Trophoblast cell (in vitro differentiated cells and primary cell): ENCODE data around the gene CHODL.

ENCODE experiments used
- DNase-seq, 2 donors: peaks; one replicate each; pipeline ENCODE4 v3.0.0-alpha.2; 2016
- H2AFZ ChIP-seq: 2 replicates; pipeline ENCODE4 v1.6.1; 2013; ENCODE audit warnings: low read length, moderate library complexity, mild to moderate bottlenecking; ENCODE audit not compliant: insufficient read depth, poor library complexity
- H2AK5ac ChIP-seq: 2 replicates; pipeline ENCODE4 v1.6.1; 2013; ENCODE audit warnings: mild to moderate bottlenecking, low read length
- H2BK120ac ChIP-seq: 2 replicates; pipeline ENCODE4 v1.6.1; 2013; ENCODE audit warnings: low read length, mild to moderate bottlenecking, moderate library complexity; ENCODE audit not compliant: insufficient read depth, poor library complexity
- H2BK12ac ChIP-seq: 2 replicates; pipeline ENCODE4 v1.6.1; 2013; ENCODE audit warnings: mild to moderate bottlenecking, low read length, moderate library complexity
- H2BK5ac ChIP-seq: 2 replicates; pipeline ENCODE4 v1.6.1; 2013; ENCODE audit warnings: low read length, low read depth, moderate library complexity, mild to moderate bottlenecking; ENCODE audit not compliant: poor library complexity
- H3K14ac ChIP-seq: 2 replicates; pipeline ENCODE4 v1.6.1; 2013; ENCODE audit warnings: mild to moderate bottlenecking, low read length
- H3K18ac ChIP-seq: 2 replicates; pipeline ENCODE4 v1.6.1; 2013; ENCODE audit warnings: mild to moderate bottlenecking, low read length
- H3K23ac ChIP-seq: 2 replicates; pipeline ENCODE4 v1.6.1; 2013; ENCODE audit warnings: low read length
- H3K27ac ChIP-seq: 2 replicates; pipeline ENCODE4 v1.5.1; 2013; ENCODE audit warnings: low read depth, mild to moderate bottlenecking, inconsistent platforms, low read length, moderate library complexity
- H3K27me3 ChIP-seq: 2 replicates; pipeline ENCODE4 v1.6.1; 2013; ENCODE audit warnings: inconsistent platforms, mild to moderate bottlenecking, low read length, moderate library complexity; ENCODE audit not compliant: insufficient read depth
- H3K36me3 ChIP-seq, 2 experiments: 1 replicate in 1 of 2; 2 replicates in 1 of 2; pipeline ENCODE4 v1.6.1; 2013; ENCODE audit warnings: low read length in 2 of 2, mild to moderate bottlenecking in 2 of 2, moderate library complexity in 1 of 2; ENCODE audit not compliant: insufficient read depth in 2 of 2, control insufficient read depth in 1 of 2
- H3K4ac ChIP-seq: 2 replicates; pipeline ENCODE4 v1.6.1; 2013; ENCODE audit warnings: low read depth, mild to moderate bottlenecking, low read length, moderate library complexity
- H3K4me1 ChIP-seq, 2 experiments: 1 replicate in 1 of 2; 2 replicates in 1 of 2; pipeline ENCODE4 v1.6.1; 2013; ENCODE audit warnings: low read length in 2 of 2, mild to moderate bottlenecking in 2 of 2, moderate library complexity in 1 of 2; ENCODE audit not compliant: insufficient read depth in 2 of 2, control insufficient read depth in 1 of 2
- H3K4me2 ChIP-seq: 2 replicates; pipeline ENCODE4 v1.6.1; 2013; ENCODE audit warnings: inconsistent platforms, mild to moderate bottlenecking, low read length, moderate library complexity
- H3K4me3 ChIP-seq: 2 replicates; pipeline ENCODE4 v1.5.1; 2013; ENCODE audit warnings: mild to moderate bottlenecking, low read depth, low read length, inconsistent platforms
- H3K79me1 ChIP-seq: one replicate; pipeline ENCODE4 v1.6.1; 2013; ENCODE audit warnings: low read length
- H3K79me2 ChIP-seq: 2 replicates; pipeline ENCODE4 v1.6.1; 2013; ENCODE audit warnings: low read length, mild to moderate bottlenecking; ENCODE audit not compliant: control insufficient read depth, insufficient read depth, poor library complexity
- H3K9ac ChIP-seq: 2 replicates; pipeline ENCODE4 v1.6.1; 2013; ENCODE audit warnings: mild to moderate bottlenecking, low read length
- H3K9me3 ChIP-seq: 2 replicates; pipeline ENCODE4 v1.6.1; 2013; ENCODE audit warnings: low read depth, mild to moderate bottlenecking, control low read depth, inconsistent platforms, low read length; ENCODE audit not compliant: insufficient read depth
- H4K12ac ChIP-seq: 2 replicates; pipeline ENCODE4 v1.6.1; 2013; ENCODE audit warnings: low read depth, mild to moderate bottlenecking, low read length, moderate library complexity
- H4K8ac ChIP-seq: 2 replicates; pipeline ENCODE4 v1.6.1; 2013; ENCODE audit warnings: low read depth, mild to moderate bottlenecking, low read length, moderate library complexity
- H4K91ac ChIP-seq: one replicate; pipeline ENCODE4 v1.6.1; 2013; ENCODE audit warnings: low read depth, mild to moderate bottlenecking, low read length, moderate library complexity
- WGBS: extraction: QIAGEN DNeasy Blood & Tissue Kit; methylation state at CpG from one replicate; pipeline ENCODE4 v1.1.7; 2013; ENCODE audit warnings: missing lambda C conversion rate; ENCODE audit not compliant: insufficient read length, insufficient coverage; ENCODE audit errors: extremely low coverage; 5-methylcytosine and 5-hydroxymethylcytosine counted together

The CHODL gene

DNA sequence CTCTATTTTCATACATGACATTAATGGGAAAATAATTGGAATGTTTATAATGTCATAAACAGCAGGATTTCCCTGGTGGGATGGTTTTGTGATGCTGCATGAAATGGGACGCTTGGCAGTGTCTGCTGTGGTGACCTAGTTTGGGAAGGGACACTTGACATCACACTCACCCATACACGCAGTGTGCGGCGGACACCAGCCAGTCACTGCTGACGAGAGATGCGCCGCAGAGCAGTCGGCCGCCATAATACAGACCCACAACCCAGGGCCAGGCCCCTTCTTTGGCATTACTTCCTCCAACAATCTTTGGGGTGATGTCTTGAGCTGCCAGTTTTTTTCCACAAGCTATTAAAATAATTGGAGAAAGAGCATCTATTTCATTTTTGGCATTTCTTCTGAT lies 49.5 kb downstream of the CHODL start:
- Histone ChIP-seq H3K14ac (no peak overlapping the region), H4K12ac (no peak overlapping the region), H3K4ac (no peak overlapping the region), H4K91ac (no peak overlapping the region), H2BK12ac (no peak overlapping the region), H3K4me2 (no peak overlapping the region), H2BK5ac (no peak overlapping the region), H4K8ac (no peak overlapping the region), H3K4me3 (no peak overlapping the region), H3K23ac (no peak overlapping the region), H3K9me3 (no peaks in the 10 kb centered on the region), H3K9ac (no peak overlapping the region), H2AK5ac (no peak overlapping the region), H3K27me3 (no peaks in the 10 kb centered on the region), H2BK120ac (no peak overlapping the region), H3K36me3 (no peaks in the 10 kb centered on the region), H3K27ac (no peak overlapping the region), H3K79me1 (no peaks in the 10 kb centered on the region), H3K79me2 (no peaks in the 10 kb centered on the region), H3K18ac (no peak overlapping the region), H3K4me1 (no peaks in the 10 kb centered on the region), H2AFZ (no peak overlapping the region)
- DNase-seq, result no peak
- WGBS, result no CpG with 5 or more reads among the region's 9 CpGs

DNA sequence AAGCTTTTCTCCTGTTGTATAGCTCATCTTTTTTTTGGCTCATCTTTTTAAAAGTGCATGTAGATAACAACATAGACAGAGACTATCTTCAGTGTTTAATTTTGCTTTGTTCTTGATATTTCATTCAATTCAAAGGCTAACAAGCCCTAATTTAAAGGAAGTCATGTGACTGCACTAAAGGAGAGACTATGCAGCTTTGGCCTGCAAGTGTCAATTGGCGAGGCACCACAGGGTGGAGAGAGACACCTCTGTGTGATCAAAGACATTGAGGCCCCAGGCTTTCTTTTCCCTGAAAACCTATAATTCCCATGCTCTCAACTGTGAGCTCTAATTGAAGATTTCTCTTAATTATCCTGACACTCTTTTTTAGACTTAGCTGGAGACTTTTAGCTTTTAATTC lies 53.6 kb downstream of the CHODL start:
- Histone ChIP-seq H3K23ac (no peak overlapping the region), H3K79me2 (no peaks in the 10 kb centered on the region), H4K12ac (no peak overlapping the region), H3K4me3 (no peak overlapping the region), H3K27me3 (no peaks in the 10 kb centered on the region), H3K14ac (no peak overlapping the region), H2BK120ac (no peak overlapping the region), H2AK5ac (no peak overlapping the region), H4K91ac (no peak overlapping the region), H3K79me1 (no peaks in the 10 kb centered on the region), H4K8ac (no peak overlapping the region), H3K4me2 (no peak overlapping the region), H2BK12ac (no peak overlapping the region), H3K9me3 (no peaks in the 10 kb centered on the region), H2AFZ (no peak overlapping the region), H3K18ac (no peak overlapping the region), H3K4ac (no peak overlapping the region), H2BK5ac (no peak overlapping the region), H3K36me3 (no peaks in the 10 kb centered on the region), H3K9ac (no peak overlapping the region), H3K4me1 (no peaks in the 10 kb centered on the region), H3K27ac (no peak overlapping the region)
- DNase-seq, result no peak
- WGBS, result no CpG with 5 or more reads among the region's 1 CpG
